Measurements from ENCODE around the gene ACOT7.

ACOT7 gene

DNA sequence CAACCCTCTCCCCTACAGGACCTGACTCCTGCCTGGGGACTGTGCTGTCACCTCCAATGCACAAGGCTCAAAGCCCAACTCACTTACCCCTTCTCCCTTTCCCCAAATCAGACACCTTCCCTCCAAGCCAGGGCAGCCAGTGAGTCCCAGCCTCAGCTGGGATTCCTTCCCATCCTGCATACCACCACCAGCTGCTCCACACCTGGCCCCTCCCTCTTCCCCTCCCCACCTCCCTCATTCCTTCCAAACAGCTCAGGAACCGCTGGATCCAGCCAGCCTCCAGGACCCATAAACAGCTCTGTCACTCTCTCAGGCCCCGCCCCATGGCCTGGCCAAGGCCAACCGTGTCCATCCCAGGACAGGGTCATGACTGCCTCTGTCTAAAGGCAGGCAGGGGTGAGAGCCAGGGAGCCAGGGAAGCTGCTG lies 41.4 kb downstream of the ACOT7 start:
- Histone ChIP-seq H2BK5ac (ENCODE audit: low read length) (peak overlapping the region; percentile 24), H2BK15ac (ENCODE audit: low read length) (peak overlapping the region; percentile 58), H3K4me3 (ENCODE audit: low read length in 2 of 2) (no peak overlapping the region), H3K23ac (ENCODE audit: low read depth, low read length, poor library complexity) (peak overlapping the region; percentile 97), H4K91ac (ENCODE audit: low read depth, low read length, poor library complexity) (no peak overlapping the region), H3K27me3 (ENCODE audit: control insufficient read depth in 3 of 3, insufficient read depth in 3 of 3, low read depth in 1 of 3, low read length in 3 of 3) (no peaks in the 10 kb centered on the region), H3K4me1 (ENCODE audit: control insufficient read depth in 2 of 2, insufficient read depth in 1 of 2, low read depth in 1 of 2, low read length in 2 of 2) (peaks cover 19 to 25% of the 10 kb centered on the region in 2 donors), H3K9ac (ENCODE audit: low read depth, low read length, poor library complexity) (no peak overlapping the region), H4K8ac (ENCODE audit: low read depth, low read length) (peak overlapping the region; percentile 43), H3K4ac (ENCODE audit: low read length) (no peak overlapping the region), H3K27ac (replicated peaks; ENCODE audit: low read length) (no peak overlapping the region), H3K9me3 (replicated peaks in 1 of 2; ENCODE audit: control insufficient read depth in 2 of 2, insufficient read depth in 1 of 2, low read depth in 1 of 2, low read length in 2 of 2) (no peaks in the 10 kb centered on the region), H3K4me2 (ENCODE audit: insufficient read depth, low read length, poor library complexity, severe bottlenecking) (no peak overlapping the region), H3K36me3 (replicated peaks in 1 of 2; ENCODE audit: control insufficient read depth in 2 of 2, insufficient read depth in 2 of 2, low read length in 2 of 2) (peaks cover 5 to 6% of the 10 kb centered on the region in 2 donors), H3K14ac (ENCODE audit: low read length) (peak overlapping the region; percentile 47), H2AFZ (ENCODE audit: low read length) (no peak overlapping the region), H2BK12ac (ENCODE audit: low read length) (no peak overlapping the region), H2BK120ac (ENCODE audit: low read depth, low read length) (no peak overlapping the region), H3K79me1 (ENCODE audit: low read depth, low read length) (peaks cover 25% of the 10 kb centered on the region), H2AK5ac (ENCODE audit: low read depth, low read length) (peak overlapping the region; percentile 75), H3K18ac (ENCODE audit: low read length) (no peak overlapping the region)
- WGBS, 2 donors (ENCODE audit: extremely low coverage in 2 of 2, insufficient read length in 2 of 2, insufficient replicate concordance in 1 of 2), result no CpG with 5 or more reads among the region's 3 CpGs
- DNase-seq (ENCODE audit: low spot score), result no peak

DNA sequence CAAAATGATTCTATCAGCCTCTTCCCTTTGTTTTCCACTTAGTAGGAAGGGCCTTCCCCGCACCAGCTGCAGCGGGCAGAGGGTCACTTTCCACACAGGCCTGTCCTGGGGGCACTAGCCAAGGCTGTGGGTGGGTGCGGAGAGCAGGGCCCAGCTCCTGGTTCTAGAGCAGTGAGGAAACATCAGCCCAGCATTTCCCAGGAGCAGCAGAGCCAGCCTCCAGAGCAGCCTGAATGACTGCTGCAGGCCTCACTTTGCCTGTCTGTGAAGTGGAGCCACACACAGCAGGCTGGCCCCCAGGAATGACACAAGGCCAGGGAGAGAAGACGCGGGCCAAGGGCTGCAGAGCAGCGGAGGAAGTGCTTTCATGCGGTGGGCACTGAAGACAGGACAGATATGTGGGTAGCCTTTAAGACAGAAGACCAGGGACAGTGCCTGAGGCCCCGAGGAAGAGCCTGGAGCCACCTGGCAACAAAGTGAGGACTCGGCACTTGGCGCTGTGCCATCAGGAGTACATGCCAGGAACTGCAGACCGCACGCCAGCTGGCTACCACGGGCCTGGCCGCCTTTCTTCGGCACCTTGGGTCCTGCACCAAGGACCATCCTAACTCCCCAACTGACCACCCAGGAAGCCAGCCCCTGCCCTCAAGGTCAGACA lies 42.0 kb downstream of the ACOT7 start:
- Histone ChIP-seq H3K9me3 (replicated peaks in 1 of 2; ENCODE audit: control insufficient read depth in 2 of 2, insufficient read depth in 1 of 2, low read depth in 1 of 2, low read length in 2 of 2) (no peaks in the 10 kb centered on the region), H3K27ac (replicated peaks; ENCODE audit: low read length) (no peak overlapping the region), H3K27me3 (ENCODE audit: control insufficient read depth in 3 of 3, insufficient read depth in 3 of 3, low read depth in 1 of 3, low read length in 3 of 3) (no peaks in the 10 kb centered on the region), H3K9ac (ENCODE audit: low read depth, low read length, poor library complexity) (peak overlapping the region; percentile 44), H3K18ac (ENCODE audit: low read length) (peak overlapping the region; percentile 46), H2BK15ac (ENCODE audit: low read length) (peak overlapping the region; percentile 58), H2BK5ac (ENCODE audit: low read length) (peak overlapping the region; percentile 24), H2AFZ (ENCODE audit: low read length) (no peak overlapping the region), H3K4me2 (ENCODE audit: insufficient read depth, low read length, poor library complexity, severe bottlenecking) (no peak overlapping the region), H4K91ac (ENCODE audit: low read depth, low read length, poor library complexity) (no peak overlapping the region), H4K8ac (ENCODE audit: low read depth, low read length) (peak overlapping the region; percentile 43), H3K79me1 (ENCODE audit: low read depth, low read length) (peaks cover 28% of the 10 kb centered on the region), H3K4me3 (ENCODE audit: low read length in 2 of 2) (no peak overlapping the region), H3K23ac (ENCODE audit: low read depth, low read length, poor library complexity) (peak overlapping the region; percentile 97), H3K14ac (ENCODE audit: low read length) (no peak overlapping the region), H3K4me1 (ENCODE audit: control insufficient read depth in 2 of 2, insufficient read depth in 1 of 2, low read depth in 1 of 2, low read length in 2 of 2) (peaks cover 19 to 25% of the 10 kb centered on the region in 2 donors), H2AK5ac (ENCODE audit: low read depth, low read length) (peak overlapping the region; percentile 75), H2BK120ac (ENCODE audit: low read depth, low read length) (no peak overlapping the region), H3K36me3 (replicated peaks in 1 of 2; ENCODE audit: control insufficient read depth in 2 of 2, insufficient read depth in 2 of 2, low read length in 2 of 2) (peaks cover 5 to 8% of the 10 kb centered on the region in 2 donors), H3K4ac (ENCODE audit: low read length) (no peak overlapping the region), H2BK12ac (ENCODE audit: low read length) (no peak overlapping the region)
- WGBS, 2 donors (ENCODE audit: extremely low coverage in 2 of 2, insufficient read length in 2 of 2, insufficient replicate concordance in 1 of 2), result no CpG with 5 or more reads among the region's 15 CpGs
- DNase-seq (ENCODE audit: low spot score), result no peak

DNA sequence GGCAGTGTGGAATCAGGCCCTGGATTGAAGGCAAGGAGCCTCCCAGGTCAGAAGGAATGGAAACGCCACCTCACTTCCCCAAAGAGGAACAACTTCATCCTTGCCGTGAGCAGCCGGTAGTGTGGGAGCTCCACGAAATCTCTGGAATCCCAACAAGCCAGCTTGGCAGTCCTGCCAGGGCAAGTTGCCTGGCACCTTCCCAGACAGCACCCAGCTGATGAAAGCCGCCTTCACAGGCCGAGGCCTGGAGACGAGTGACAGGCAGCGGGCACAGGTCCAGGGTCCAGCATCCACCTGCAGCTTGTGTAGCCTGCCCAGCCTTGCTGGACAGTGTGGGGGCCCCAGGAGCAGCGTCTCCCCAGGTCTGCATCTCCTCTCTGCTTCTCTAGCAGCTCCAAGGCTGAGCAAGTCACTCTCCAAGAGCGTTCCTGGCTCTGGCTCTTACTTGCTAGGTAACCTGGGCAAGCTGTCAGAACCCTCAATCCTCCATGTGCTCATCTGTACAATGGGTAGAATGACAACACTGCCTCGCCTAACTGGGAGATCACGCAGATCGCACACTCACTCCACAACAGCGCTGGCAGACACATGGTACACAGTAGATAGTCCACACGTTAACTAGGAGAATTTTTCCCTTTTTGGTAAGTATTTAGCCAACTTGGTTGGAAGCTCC lies 43.0 kb downstream of the ACOT7 start:
- H3K14ac ChIP-seq (ENCODE audit: low read length), result no peak overlapping the region
- H3K36me3 ChIP-seq (replicated peaks in 1 of 2; ENCODE audit: control insufficient read depth in 2 of 2, insufficient read depth in 2 of 2, low read length in 2 of 2), result peaks cover 3 to 18% of the 10 kb centered on the region in 2 donors
- no peaks in the 10 kb centered on the region for H3K9me3 ChIP-seq (replicated peaks in 1 of 2; ENCODE audit: control insufficient read depth in 2 of 2, insufficient read depth in 1 of 2, low read depth in 1 of 2, low read length in 2 of 2)
- H4K91ac ChIP-seq (ENCODE audit: low read depth, low read length, poor library complexity), result no peak overlapping the region
- H2BK15ac ChIP-seq (ENCODE audit: low read length), result no peak overlapping the region
- no peak overlapping the region for H2BK5ac ChIP-seq (ENCODE audit: low read length)
- no peak overlapping the region for H4K8ac ChIP-seq (ENCODE audit: low read depth, low read length)
- H3K4me3 ChIP-seq (ENCODE audit: low read length in 2 of 2), result no peak overlapping the region
- no peak overlapping the region for H2AK5ac ChIP-seq (ENCODE audit: low read depth, low read length)
- H3K23ac ChIP-seq (ENCODE audit: low read depth, low read length, poor library complexity), result no peak overlapping the region
- no peak for DNase-seq (ENCODE audit: low spot score)
- H3K27me3 ChIP-seq (ENCODE audit: control insufficient read depth in 3 of 3, insufficient read depth in 3 of 3, low read depth in 1 of 3, low read length in 3 of 3), result no peaks in the 10 kb centered on the region
- H3K18ac ChIP-seq (ENCODE audit: low read length), result peak overlapping the region; percentile 27
- no peak overlapping the region for H2BK120ac ChIP-seq (ENCODE audit: low read depth, low read length)
- no peak overlapping the region for H3K27ac ChIP-seq (replicated peaks; ENCODE audit: low read length)
- H3K4ac ChIP-seq (ENCODE audit: low read length), result no peak overlapping the region
- H3K79me1 ChIP-seq (ENCODE audit: low read depth, low read length), result peaks cover 22% of the 10 kb centered on the region
- peaks cover 19 to 25% of the 10 kb centered on the region in 2 donors for H3K4me1 ChIP-seq (ENCODE audit: control insufficient read depth in 2 of 2, insufficient read depth in 1 of 2, low read depth in 1 of 2, low read length in 2 of 2)
- H2BK12ac ChIP-seq (ENCODE audit: low read length), result no peak overlapping the region
- no peak overlapping the region for H2AFZ ChIP-seq (ENCODE audit: low read length)
- WGBS, 2 donors (ENCODE audit: extremely low coverage in 2 of 2, insufficient read length in 2 of 2, insufficient replicate concordance in 1 of 2), result no CpG with 5 or more reads among the region's 15 CpGs
- H3K9ac ChIP-seq (ENCODE audit: low read depth, low read length, poor library complexity), result peak overlapping the region; percentile 51
- no peak overlapping the region for H3K4me2 ChIP-seq (ENCODE audit: insufficient read depth, low read length, poor library complexity, severe bottlenecking)

DNA sequence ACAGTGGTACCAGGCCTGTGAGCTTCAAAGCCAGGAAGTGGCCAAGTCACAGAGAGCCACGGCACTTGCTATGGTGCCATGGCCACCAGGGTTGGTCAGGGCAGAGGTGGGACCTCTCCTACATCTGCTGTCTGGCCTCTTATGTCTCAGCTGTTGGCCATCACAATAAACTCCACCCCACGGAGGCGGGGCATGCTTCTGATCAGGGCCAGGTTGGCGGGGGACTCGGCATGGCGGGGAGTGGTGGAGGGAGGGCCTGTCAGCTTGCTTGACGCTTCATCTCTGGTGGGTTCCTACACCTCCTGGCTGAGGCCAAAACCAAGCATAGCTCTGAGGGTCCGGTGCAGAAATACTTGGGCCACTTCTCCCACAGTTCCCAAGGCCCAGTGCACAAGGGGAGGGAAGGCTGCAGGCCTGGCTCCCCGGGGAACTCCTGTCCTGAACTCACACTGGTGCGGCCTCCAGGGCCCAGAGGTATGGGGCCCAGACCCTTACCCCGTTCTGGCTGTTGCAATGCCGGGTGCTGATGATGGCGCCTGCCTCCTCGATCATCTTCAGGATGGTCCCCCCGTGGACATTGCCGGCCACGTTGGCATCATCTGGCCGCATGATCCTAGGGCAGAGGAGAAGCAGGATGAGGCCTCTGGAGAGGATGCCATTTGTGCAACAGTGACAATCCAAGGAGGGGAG lies 44.2 kb downstream of the ACOT7 start:
- H4K8ac ChIP-seq (ENCODE audit: low read depth, low read length), result peak overlapping the region; percentile 43
- no peak overlapping the region for H3K4me2 ChIP-seq (ENCODE audit: insufficient read depth, low read length, poor library complexity, severe bottlenecking)
- H3K36me3 ChIP-seq (replicated peaks in 1 of 2; ENCODE audit: control insufficient read depth in 2 of 2, insufficient read depth in 2 of 2, low read length in 2 of 2), result peaks cover 3 to 21% of the 10 kb centered on the region in 2 donors
- H3K18ac ChIP-seq (ENCODE audit: low read length), result peak overlapping the region; percentile 54
- peak overlapping the region; percentile 52 for H3K23ac ChIP-seq (ENCODE audit: low read depth, low read length, poor library complexity)
- H3K9ac ChIP-seq (ENCODE audit: low read depth, low read length, poor library complexity), result peak overlapping the region; percentile 50
- no peak overlapping the region for H3K27ac ChIP-seq (replicated peaks; ENCODE audit: low read length)
- H3K4me3 ChIP-seq (ENCODE audit: low read length in 2 of 2), result no peak overlapping the region
- H3K9me3 ChIP-seq (replicated peaks in 1 of 2; ENCODE audit: control insufficient read depth in 2 of 2, insufficient read depth in 1 of 2, low read depth in 1 of 2, low read length in 2 of 2), result no peaks in the 10 kb centered on the region
- H3K79me1 ChIP-seq (ENCODE audit: low read depth, low read length), result peaks cover 18% of the 10 kb centered on the region
- H3K14ac ChIP-seq (ENCODE audit: low read length), result no peak overlapping the region
- H2BK12ac ChIP-seq (ENCODE audit: low read length), result peak overlapping the region; percentile 36
- H3K27me3 ChIP-seq (ENCODE audit: control insufficient read depth in 3 of 3, insufficient read depth in 3 of 3, low read depth in 1 of 3, low read length in 3 of 3), result no peaks in the 10 kb centered on the region
- H2BK5ac ChIP-seq (ENCODE audit: low read length), result no peak overlapping the region
- H2AK5ac ChIP-seq (ENCODE audit: low read depth, low read length), result peak overlapping the region; percentile 94
- H2BK120ac ChIP-seq (ENCODE audit: low read depth, low read length), result peak overlapping the region; percentile 7
- no peak overlapping the region for H4K91ac ChIP-seq (ENCODE audit: low read depth, low read length, poor library complexity)
- no peak overlapping the region for H2AFZ ChIP-seq (ENCODE audit: low read length)
- H2BK15ac ChIP-seq (ENCODE audit: low read length), result peak overlapping the region; percentile 31
- no CpG with 5 or more reads among the region's 18 CpGs for WGBS, 2 donors (ENCODE audit: extremely low coverage in 2 of 2, insufficient read length in 2 of 2, insufficient replicate concordance in 1 of 2)
- H3K4ac ChIP-seq (ENCODE audit: low read length), result peak overlapping the region; percentile 31
- H3K4me1 ChIP-seq (ENCODE audit: control insufficient read depth in 2 of 2, insufficient read depth in 1 of 2, low read depth in 1 of 2, low read length in 2 of 2), result peaks cover 19 to 23% of the 10 kb centered on the region in 2 donors
- DNase-seq (ENCODE audit: low spot score), result no peak

All from neuronal stem cell (in vitro differentiated cells).